ENCODE data around the gene KCNIP1. TPM values are rescaled to one million over a fixed set of nuclear protein-coding genes. Genes with fewer than 3 reads are reported as not detected.

KCNIP1 gene
- total and polyA plus RNA-seq, 2 of the 8 experiments (the other 6 are each of a cell fraction or from before 2014, with no cell fraction given), result 0.52 to 0.83 TPM

- H3K23ac ChIP-seq (ENCODE audit: insufficient read length), result no peak overlapping the region
- H3K9me3 ChIP-seq (ENCODE audit: insufficient read depth in 2 of 2, low read depth in 1 of 2, low read length in 1 of 2), result no peaks in the 10 kb centered on the region
- no peak overlapping the region for H3K4ac ChIP-seq (replicated peaks; ENCODE audit: insufficient read length, low read depth, low read length)
- DNase-seq (ENCODE audit: low read depth in 1 of 2, low spot score in 2 of 2), result no peak
- H3K79me2 ChIP-seq (ENCODE audit: control insufficient read depth in 1 of 2, insufficient read depth in 2 of 2, low read length in 2 of 2), result no peaks in the 10 kb centered on the region
- FAIRE-seq, result no peak
- no peak overlapping the region for H2BK20ac ChIP-seq (ENCODE audit: low read length)
- H3K14ac ChIP-seq (ENCODE audit: insufficient read length), result no peak overlapping the region
- no peaks in the 10 kb centered on the region for H3K36me3 ChIP-seq (ENCODE audit: control insufficient read depth in 2 of 4, insufficient read depth in 4 of 4, low read length in 3 of 4)
- H3K23me2 ChIP-seq (ENCODE audit: low read depth, low read length), result no peaks in the 10 kb centered on the region
- no peaks in the 10 kb centered on the region for H3K4me1 ChIP-seq (replicated peaks in 1 of 4; ENCODE audit: control insufficient read depth in 3 of 4, insufficient read depth in 4 of 4, low read length in 3 of 4)
- no peak overlapping the region for H2AK5ac ChIP-seq (ENCODE audit: low read depth, low read length)
- no peak overlapping the region for H4K5ac ChIP-seq (ENCODE audit: insufficient read length, low read depth, low read length)
- H2AFZ ChIP-seq (ENCODE audit: low read length), result no peak overlapping the region
- H3K27me3 ChIP-seq (replicated peaks in 1 of 4; ENCODE audit: control insufficient read depth in 3 of 4, extremely low read depth in 1 of 4, insufficient read depth in 3 of 4, low read length in 3 of 4), result no peaks in the 10 kb centered on the region
- H4K91ac ChIP-seq (replicated peaks; ENCODE audit: insufficient read length, low read length), result no peak overlapping the region
- no peak overlapping the region for H3K4me3 ChIP-seq (ENCODE audit: extremely low read depth in 1 of 4, insufficient read depth in 2 of 4, low read depth in 3 of 4, low read length in 4 of 4)
- H3K9ac ChIP-seq (replicated peaks in 1 of 4; ENCODE audit: extremely low read depth in 1 of 4, low read depth in 3 of 4, low read length in 3 of 4), result no peak overlapping the region
- H3K27ac ChIP-seq (ENCODE audit: low read depth, low read length), result no peak overlapping the region
- no peak overlapping the region for H2BK120ac ChIP-seq (replicated peaks; ENCODE audit: low read depth, low read length)
- WGBS, 2 experiments (ENCODE audit: extremely low coverage in 1 of 2, insufficient coverage in 1 of 2, insufficient read length in 1 of 2, insufficient replicate concordance in 2 of 2, low coverage in 1 of 2, low lambda C conversion rate in 2 of 2, missing lambda C conversion rate in 1 of 2), result 87% methylated on average over 2 of the region's 2 CpGs; no CpG with 5 or more reads in 1 of the 2 experiments
- H3K4me2 ChIP-seq (ENCODE audit: insufficient read depth in 1 of 2, low read depth in 2 of 2, low read length in 2 of 2), result no peak overlapping the region
- no peak overlapping the region for H3K56ac ChIP-seq (replicated peaks; ENCODE audit: insufficient read length, low read depth, low read length)
- TF ChIP-seq SIX5 (IDR thresholded peaks at IDR 0.05; ENCODE audit: low read depth, low read length), result no peak
- TF ChIP-seq SP4 (IDR thresholded peaks at IDR 0.05; ENCODE audit: low read length), result no peak
- TF ChIP-seq TCF12 (IDR thresholded peaks at IDR 0.05; ENCODE audit: low read depth, low read length), result no peak
- no peak for TF ChIP-seq CTCF (IDR thresholded peaks at IDR 0.05; ENCODE audit: control extremely low read depth in 1 of 3, insufficient read depth in 1 of 3, low read depth in 1 of 3, low read length in 3 of 3)
- TF ChIP-seq SIN3A (conservative IDR thresholded peaks at IDR 0.05 in 1 of 2, IDR thresholded peaks at IDR 0.05 in 1 of 2; ENCODE audit: low read depth in 1 of 2, low read length in 2 of 2), result no peak
- TF ChIP-seq E2F6 (IDR thresholded peaks at IDR 0.05), result no peak
- TF ChIP-seq POLR2AphosphoS5 (IDR thresholded peaks at IDR 0.05; ENCODE audit: low read depth, low read length), result no peak
- no peak for TF ChIP-seq RXRA (IDR thresholded peaks at IDR 0.05; ENCODE audit: insufficient read depth, low read depth, low read length)
- TF ChIP-seq CEBPB (IDR thresholded peaks at IDR 0.05; ENCODE audit: low read depth, low read length), result no peak
- TF ChIP-seq TEAD4 (IDR thresholded peaks at IDR 0.05; ENCODE audit: low read depth, low read length), result no peak
- TF ChIP-seq RFX5 (IDR thresholded peaks at IDR 0.05; ENCODE audit: borderline replicate concordance, low read depth, low read length), result no peak
- H2BK5ac ChIP-seq (ENCODE audit: low read depth, low read length), result no peak overlapping the region
- no peaks in the 10 kb centered on the region for H3K79me1 ChIP-seq (ENCODE audit: low read depth, low read length)
- ChIA-PET CTCF (ENCODE audit: partially characterized antibody) (interaction anchor here (0.6 to 1.9 kb wide), 10 partner anchors 9 to 99 kb away, joined by 3 to 10 read pairs (median 3); no protein-coding TSS in a partner anchor), POLR2A (ENCODE audit: partially characterized antibody) (no interaction called here)
- H4K20me1 ChIP-seq (replicated peaks in 1 of 2; ENCODE audit: control insufficient read depth in 1 of 2, insufficient read depth in 2 of 2, low read length in 2 of 2), result no peaks in the 10 kb centered on the region
- H2BK15ac ChIP-seq (ENCODE audit: low read length), result no peak overlapping the region
- no peak overlapping the region for H3K18ac ChIP-seq (ENCODE audit: extremely low read depth, low read length)
- H4K8ac ChIP-seq (ENCODE audit: extremely low read depth, insufficient read depth, low read length), result no peak overlapping the region
- H2BK12ac ChIP-seq (ENCODE audit: low read depth, low read length), result no peak overlapping the region
Measured at GRCh38 chr5:170697031-170697430, 193.2 kb downstream of the KCNIP1 start.

Measured in H1 (cell line).